MM.1S (cell line): Measurements from ENCODE around the gene SLC9A2.

Experiments
- EZH2 ChIP-seq: fragments of 300-600 bp; sonication (generic); optimal IDR thresholded peaks from 2 replicates; pipeline ENCODE3; 2017; ENCODE audit warnings: low read depth, mild to moderate bottlenecking, antibody characterized with exemption, low read length, mixed read lengths
- TF ChIP-seq, protein P1 (sequence below): fragments of 300-600 bp; sonication (generic); IDR thresholded peaks from 2 replicates; pipeline ENCODE4 v1.5.1; 2016; ENCODE audit warnings: antibody characterized with exemption, low read length, mixed read lengths

DNA sequence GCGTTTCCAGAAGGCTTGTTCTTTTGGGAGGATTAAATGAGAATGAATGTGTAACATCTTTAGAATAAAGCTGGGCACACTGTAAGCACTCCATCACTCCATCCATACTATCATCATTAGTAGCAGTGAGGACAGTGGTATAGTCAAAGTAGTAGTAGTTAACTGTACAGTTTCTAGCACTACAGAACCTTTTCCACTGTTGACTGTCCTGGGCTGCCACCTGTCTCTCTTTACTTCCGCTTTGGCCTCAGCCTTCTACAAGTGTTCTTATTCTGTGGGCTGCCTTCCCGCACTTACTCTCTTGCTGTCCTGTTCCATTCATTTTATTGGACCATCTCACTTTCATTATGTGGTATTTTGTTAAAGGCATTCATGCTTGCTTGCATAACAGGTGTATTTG is 3.3 kb downstream of the SLC9A2 start:
- TF ChIP-seq, protein P1, sequence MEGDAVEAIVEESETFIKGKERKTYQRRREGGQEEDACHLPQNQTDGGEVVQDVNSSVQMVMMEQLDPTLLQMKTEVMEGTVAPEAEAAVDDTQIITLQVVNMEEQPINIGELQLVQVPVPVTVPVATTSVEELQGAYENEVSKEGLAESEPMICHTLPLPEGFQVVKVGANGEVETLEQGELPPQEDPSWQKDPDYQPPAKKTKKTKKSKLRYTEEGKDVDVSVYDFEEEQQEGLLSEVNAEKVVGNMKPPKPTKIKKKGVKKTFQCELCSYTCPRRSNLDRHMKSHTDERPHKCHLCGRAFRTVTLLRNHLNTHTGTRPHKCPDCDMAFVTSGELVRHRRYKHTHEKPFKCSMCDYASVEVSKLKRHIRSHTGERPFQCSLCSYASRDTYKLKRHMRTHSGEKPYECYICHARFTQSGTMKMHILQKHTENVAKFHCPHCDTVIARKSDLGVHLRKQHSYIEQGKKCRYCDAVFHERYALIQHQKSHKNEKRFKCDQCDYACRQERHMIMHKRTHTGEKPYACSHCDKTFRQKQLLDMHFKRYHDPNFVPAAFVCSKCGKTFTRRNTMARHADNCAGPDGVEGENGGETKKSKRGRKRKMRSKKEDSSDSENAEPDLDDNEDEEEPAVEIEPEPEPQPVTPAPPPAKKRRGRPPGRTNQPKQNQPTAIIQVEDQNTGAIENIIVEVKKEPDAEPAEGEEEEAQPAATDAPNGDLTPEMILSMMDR: no peak
- no peak for TF ChIP-seq EZH2
